ENCODE results near the gene FIBIN. TPM values are rescaled to one million over a fixed set of nuclear protein-coding genes. Genes with fewer than 3 reads are reported as not detected.

Gene FIBIN
- total RNA-seq, 2 experiments from 2014 or later = not detected

DNA sequence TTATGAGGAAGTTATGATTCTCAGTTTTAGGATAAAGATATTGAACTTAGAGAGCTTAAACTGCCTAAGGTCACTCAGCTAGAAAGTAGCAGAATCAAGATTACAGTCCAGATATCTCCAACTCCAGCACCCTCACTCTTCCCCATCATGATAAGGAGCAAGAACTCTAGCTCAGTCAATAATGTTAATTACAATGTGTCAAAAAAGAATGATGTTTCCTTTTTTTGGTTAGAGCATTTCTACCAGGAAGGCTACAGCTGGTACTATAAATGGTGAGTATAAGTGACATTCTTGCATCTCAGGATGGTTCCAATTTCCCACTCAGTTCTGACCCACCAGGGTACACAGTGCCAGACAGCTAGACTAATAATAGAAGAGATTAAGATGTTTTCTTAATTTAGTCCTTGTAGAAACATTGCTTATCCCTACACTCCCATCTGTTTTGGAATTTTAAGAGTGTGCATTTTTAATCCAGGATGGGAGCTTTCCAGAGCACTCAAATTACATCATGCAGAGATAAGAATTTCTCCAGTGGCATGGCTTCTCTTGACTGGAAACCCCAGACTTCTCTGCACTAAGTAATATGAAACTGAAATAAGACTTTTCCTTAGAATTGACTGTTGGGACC lies 25.1 kb downstream of the FIBIN start:
- Mint-ChIP-seq H3K27me3 (no peaks in the 10 kb centered on the region), H3K36me3 (ENCODE audit: low read depth) (no peaks in the 10 kb centered on the region), H3K9me3 (no peaks in the 10 kb centered on the region), H3K4me3 (no peak overlapping the region), H3K4me1 (no peaks in the 10 kb centered on the region), H3K27ac (no peak overlapping the region)
- DNase-seq = no peak
- ChIA-PET POLR2A (no interaction called here), CTCF (no interaction called here)

DNA sequence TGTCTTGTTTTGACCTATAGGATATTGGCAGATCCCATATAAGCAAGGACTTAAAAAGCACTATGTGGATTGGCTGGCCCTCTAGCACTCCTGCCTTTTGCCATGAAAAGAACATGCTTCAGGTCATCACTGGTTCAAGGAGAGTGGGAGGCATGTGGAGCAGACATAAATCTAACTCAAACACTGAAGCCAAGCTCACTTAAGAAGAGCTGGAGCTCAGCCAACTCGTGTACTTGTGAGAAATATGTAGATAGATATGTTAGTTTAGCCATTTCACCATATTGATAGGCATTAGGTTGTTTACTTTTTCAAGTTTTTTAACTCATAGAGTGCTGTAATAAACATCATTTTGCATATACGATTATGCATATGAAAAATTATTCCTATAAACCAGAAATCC lies 26.8 kb downstream of the FIBIN start:
- H3K4me1 Mint-ChIP-seq = no peaks in the 10 kb centered on the region
- DNase-seq = no peak
- H3K36me3 Mint-ChIP-seq (ENCODE audit: low read depth) = no peaks in the 10 kb centered on the region
- H3K9me3 Mint-ChIP-seq = peaks cover 5% of the 10 kb centered on the region
- POLR2A ChIA-PET = no interaction called here
- no peak overlapping the region for H3K4me3 Mint-ChIP-seq
- H3K27ac Mint-ChIP-seq = no peak overlapping the region
- CTCF ChIA-PET = no interaction called here
- H3K27me3 Mint-ChIP-seq = no peaks in the 10 kb centered on the region

DNA sequence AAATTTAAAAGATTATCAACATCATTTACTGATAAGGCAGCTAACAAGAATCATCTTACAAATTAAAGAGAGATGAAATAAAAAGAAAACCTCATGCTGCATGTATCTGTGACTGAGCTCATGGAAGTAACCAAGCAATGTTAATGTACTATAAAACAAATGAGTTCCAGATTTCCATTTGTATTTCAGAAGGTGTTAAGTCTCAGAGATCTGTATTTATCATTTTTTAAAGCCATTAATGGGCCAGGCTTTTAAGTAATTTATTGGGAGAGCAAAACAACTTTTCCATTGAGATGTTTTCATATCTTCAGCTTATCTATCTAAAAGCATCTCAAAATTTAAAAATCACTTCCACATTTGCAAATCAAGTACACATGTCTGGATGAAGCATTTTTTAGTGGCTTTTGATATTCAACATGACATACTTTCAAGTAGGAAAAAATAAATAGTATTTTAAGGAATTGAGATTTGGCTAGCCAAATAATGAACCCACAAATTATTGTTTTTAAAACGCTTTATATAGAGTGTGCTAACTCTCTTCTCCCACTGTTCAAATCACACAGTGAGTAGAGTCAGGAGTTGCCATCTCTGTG lies 28.8 kb downstream of the FIBIN start:
- no peak for DNase-seq
- H3K27me3 Mint-ChIP-seq = no peaks in the 10 kb centered on the region
- no peak overlapping the region for H3K27ac Mint-ChIP-seq
- ChIA-PET CTCF (no interaction called here), POLR2A (no interaction called here)
- H3K36me3 Mint-ChIP-seq (ENCODE audit: low read depth) = no peaks in the 10 kb centered on the region
- peaks cover 5% of the 10 kb centered on the region for H3K9me3 Mint-ChIP-seq
- H3K4me3 Mint-ChIP-seq = no peak overlapping the region
- H3K4me1 Mint-ChIP-seq = no peaks in the 10 kb centered on the region

DNA sequence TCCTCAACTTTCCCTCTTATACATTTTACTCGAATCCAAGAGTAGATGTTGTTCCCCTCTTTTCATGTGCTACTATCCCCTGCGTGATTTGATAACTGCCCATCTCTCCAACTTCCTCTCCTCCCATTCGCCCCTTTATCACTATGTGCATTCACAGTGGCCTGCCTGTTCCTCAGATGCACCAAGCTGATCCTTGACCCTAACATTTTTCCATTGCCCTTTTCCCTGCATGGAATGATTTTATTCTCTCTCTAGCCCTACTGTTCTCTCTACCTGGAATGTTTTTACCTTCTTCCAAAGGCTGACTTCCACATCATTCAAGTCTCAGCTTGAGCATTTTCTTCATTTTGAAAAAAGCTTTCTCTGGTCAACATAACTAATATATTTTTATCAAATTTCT lies 31.0 kb downstream of the FIBIN start:
- Mint-ChIP-seq H3K27me3 (no peaks in the 10 kb centered on the region), H3K9me3 (peaks cover 5% of the 10 kb centered on the region), H3K4me3 (no peak overlapping the region), H3K27ac (no peak overlapping the region), H3K4me1 (no peaks in the 10 kb centered on the region), H3K36me3 (ENCODE audit: low read depth) (no peaks in the 10 kb centered on the region)
- CTCF ChIA-PET = no interaction called here
- DNase-seq = no peak
- POLR2A ChIA-PET = no interaction called here

DNA sequence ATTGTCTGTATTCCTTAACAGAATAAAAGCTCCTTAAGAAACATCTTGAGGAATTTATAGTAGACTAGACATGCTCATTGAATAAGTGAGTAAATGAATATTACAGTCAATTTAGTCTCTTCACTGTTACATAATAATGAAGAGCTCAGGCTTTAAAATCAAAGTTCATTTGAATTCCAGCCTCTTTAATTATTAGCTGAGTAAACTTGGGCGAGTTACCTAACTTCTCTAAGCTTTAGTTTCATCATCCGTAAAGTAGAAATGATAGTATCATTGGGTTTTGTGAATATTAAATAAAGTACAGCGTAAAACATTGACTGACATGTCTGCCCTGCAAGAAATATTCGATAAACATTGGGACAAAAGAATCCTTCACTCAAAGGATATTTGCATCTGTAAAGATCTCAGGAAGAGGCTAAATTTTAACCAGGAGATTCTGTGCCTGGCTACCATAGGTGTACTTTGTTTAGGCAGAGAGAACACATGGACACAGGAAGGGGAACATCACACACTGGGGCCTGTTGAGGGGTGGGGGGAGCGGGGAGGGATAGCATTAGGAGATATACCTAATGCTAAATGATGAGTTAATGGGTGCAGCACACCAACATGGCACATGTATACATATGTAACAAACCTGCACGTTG lies 31.5 kb downstream of the FIBIN start:
- Mint-ChIP-seq H3K4me3 (no peak overlapping the region), H3K36me3 (ENCODE audit: low read depth) (no peaks in the 10 kb centered on the region), H3K27ac (no peak overlapping the region), H3K4me1 (no peaks in the 10 kb centered on the region), H3K9me3 (peaks cover 5% of the 10 kb centered on the region), H3K27me3 (no peaks in the 10 kb centered on the region)
- ChIA-PET POLR2A (no interaction called here), CTCF (no interaction called here)
- no peak for DNase-seq

DNA sequence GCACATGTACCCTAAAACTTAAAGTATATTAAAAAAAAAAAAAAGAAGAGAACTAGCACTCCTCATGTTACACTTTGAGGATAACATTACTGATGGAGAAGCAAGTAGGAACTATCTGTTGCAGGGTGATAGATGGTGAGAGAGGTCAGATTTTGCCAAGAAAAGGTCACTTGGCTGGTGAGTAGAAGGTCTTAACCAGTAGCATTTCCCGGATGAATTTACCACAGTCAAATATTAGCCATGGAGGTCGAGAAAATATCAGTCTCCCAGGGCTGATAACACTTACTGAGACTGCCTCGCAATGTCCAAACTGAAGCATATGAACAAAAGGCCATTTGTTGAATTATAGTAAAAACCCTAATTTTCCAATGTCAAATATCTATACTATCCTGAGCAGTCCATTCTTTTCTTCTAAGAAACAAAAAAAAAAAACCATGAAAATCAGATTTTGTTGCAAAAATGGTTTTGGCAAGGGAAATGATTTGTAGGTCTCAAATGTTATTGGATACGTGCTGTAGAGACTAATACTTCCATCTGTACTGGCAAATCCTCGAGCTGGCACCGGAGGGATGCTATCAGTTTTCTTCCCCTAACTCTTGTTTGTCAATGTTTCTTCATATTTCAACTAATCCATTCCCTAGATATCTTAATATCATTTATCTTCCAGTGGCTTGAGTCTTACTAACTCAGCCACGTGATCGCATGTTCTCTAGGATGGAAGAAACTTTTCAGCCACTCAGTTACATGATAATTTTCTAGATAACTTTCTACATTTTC lies 32.2 kb downstream of the FIBIN start:
- peaks cover 5% of the 10 kb centered on the region for H3K9me3 Mint-ChIP-seq

DNA sequence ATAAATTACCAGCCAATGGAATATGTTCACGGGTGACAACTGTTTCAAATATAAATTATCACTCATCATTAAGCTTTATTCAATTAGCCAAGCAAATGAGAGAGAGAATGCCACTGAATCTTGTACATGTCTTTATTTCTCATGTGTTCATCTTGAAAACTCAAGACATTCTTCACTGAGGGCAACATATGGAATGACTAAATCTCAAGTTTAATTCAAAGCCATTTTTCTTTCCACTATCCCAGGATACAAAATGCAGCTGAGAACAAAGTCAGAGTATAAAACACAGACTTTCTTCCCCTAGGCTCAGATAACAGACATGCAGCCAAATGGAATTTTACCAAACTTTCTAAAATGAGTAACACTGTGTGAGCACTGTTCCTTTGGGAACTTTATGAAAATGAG lies 34.7 kb downstream of the FIBIN start:
- H3K4me1 Mint-ChIP-seq = no peaks in the 10 kb centered on the region
- H3K27ac Mint-ChIP-seq = no peak overlapping the region
- DNase-seq = no peak
- POLR2A ChIA-PET = no interaction called here
- H3K27me3 Mint-ChIP-seq = no peaks in the 10 kb centered on the region
- H3K36me3 Mint-ChIP-seq (ENCODE audit: low read depth) = no peaks in the 10 kb centered on the region
- CTCF ChIA-PET = no interaction called here
- H3K4me3 Mint-ChIP-seq = no peak overlapping the region
- peaks cover 9% of the 10 kb centered on the region for H3K9me3 Mint-ChIP-seq

More for the DNA sequence above, 32.2 kb downstream of the FIBIN start:
- no peaks in the 10 kb centered on the region for H3K27me3 Mint-ChIP-seq
- H3K4me1 Mint-ChIP-seq = no peaks in the 10 kb centered on the region
- no peak overlapping the region for H3K27ac Mint-ChIP-seq
- ChIA-PET CTCF (no interaction called here), POLR2A (no interaction called here)
- H3K36me3 Mint-ChIP-seq (ENCODE audit: low read depth) = no peaks in the 10 kb centered on the region
- H3K4me3 Mint-ChIP-seq = no peak overlapping the region
- no peak for DNase-seq

DNA sequence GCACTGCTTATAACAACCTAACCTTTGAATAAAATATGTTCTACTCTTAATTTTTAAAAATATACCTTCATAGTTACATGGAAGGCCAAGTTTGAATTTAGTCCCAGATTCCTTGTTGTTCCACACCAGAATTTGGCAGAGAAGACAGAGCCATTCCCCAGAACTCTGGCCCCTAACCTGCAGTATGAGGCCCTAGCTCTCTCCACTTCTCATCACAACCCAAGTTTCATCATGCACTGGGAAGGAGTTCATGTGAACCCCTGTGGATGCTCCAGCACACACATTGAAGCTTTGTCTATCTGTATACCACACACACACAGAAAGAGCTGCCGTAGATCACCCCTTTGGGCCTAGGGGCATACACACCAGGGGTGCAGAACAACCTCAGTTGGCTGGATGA lies 36.1 kb downstream of the FIBIN start:
- CTCF ChIA-PET = no interaction called here

DNA sequence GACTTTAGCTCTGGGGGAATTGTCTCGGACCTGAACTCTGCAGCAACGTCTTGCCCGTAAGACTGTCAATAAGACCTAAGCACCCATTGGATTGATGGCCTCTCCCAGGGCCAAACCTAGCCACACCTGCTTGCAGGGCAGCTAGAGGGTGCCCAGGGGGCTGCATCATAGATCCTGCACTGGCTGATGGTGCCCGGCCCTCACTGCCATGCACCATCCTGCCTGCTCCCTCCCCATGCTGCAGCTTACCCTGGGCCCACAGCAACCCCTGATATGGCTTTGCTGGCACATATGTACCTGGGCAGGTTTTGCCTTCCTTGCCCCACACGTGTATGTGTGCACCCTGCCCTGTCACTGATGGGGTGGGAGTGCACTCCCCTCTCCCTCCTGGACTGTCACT lies 37.8 kb downstream of the FIBIN start:
- no peaks in the 10 kb centered on the region for H3K4me1 Mint-ChIP-seq
- H3K36me3 Mint-ChIP-seq (ENCODE audit: low read depth) = no peaks in the 10 kb centered on the region
- no peak overlapping the region for H3K27ac Mint-ChIP-seq
- H3K4me3 Mint-ChIP-seq = no peak overlapping the region
- POLR2A ChIA-PET = no interaction called here
- no peaks in the 10 kb centered on the region for H3K27me3 Mint-ChIP-seq
- DNase-seq = no peak
- CTCF ChIA-PET = no interaction called here
- H3K9me3 Mint-ChIP-seq = peaks cover 13% of the 10 kb centered on the region

More for the DNA sequence above, 36.1 kb downstream of the FIBIN start:
- no peaks in the 10 kb centered on the region for H3K27me3 Mint-ChIP-seq
- H3K36me3 Mint-ChIP-seq (ENCODE audit: low read depth) = no peaks in the 10 kb centered on the region
- no peak overlapping the region for H3K4me3 Mint-ChIP-seq
- no peak for DNase-seq
- H3K4me1 Mint-ChIP-seq = no peaks in the 10 kb centered on the region
- H3K27ac Mint-ChIP-seq = no peak overlapping the region
- peaks cover 16% of the 10 kb centered on the region for H3K9me3 Mint-ChIP-seq
- POLR2A ChIA-PET = no interaction called here

DNA sequence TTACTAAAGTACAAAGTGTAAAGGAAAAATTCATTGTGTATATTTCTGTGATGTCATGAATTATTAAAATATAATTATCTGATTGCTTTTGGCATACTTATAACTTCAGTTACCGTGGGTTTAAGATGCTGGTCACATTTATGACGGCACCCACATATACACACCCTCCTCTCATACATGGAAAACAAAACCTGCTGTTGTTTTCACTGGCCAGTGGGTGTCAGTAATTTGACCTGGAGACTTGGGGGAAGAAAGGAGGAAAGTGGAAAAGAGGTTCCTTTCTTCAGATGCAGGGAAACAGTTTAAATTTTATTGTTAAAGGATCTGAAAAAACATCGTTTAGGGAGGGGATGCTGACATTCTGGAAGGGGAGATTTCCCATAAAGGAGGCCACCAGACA lies 46.0 kb downstream of the FIBIN start:
- H3K36me3 Mint-ChIP-seq (ENCODE audit: low read depth) = no peaks in the 10 kb centered on the region
- DNase-seq = no peak
- H3K27ac Mint-ChIP-seq = no peak overlapping the region
- H3K4me3 Mint-ChIP-seq = no peak overlapping the region
- peaks cover 11% of the 10 kb centered on the region for H3K9me3 Mint-ChIP-seq
- CTCF ChIA-PET = no interaction called here
- H3K4me1 Mint-ChIP-seq = no peaks in the 10 kb centered on the region
- H3K27me3 Mint-ChIP-seq = no peaks in the 10 kb centered on the region
- POLR2A ChIA-PET = no interaction called here

DNA sequence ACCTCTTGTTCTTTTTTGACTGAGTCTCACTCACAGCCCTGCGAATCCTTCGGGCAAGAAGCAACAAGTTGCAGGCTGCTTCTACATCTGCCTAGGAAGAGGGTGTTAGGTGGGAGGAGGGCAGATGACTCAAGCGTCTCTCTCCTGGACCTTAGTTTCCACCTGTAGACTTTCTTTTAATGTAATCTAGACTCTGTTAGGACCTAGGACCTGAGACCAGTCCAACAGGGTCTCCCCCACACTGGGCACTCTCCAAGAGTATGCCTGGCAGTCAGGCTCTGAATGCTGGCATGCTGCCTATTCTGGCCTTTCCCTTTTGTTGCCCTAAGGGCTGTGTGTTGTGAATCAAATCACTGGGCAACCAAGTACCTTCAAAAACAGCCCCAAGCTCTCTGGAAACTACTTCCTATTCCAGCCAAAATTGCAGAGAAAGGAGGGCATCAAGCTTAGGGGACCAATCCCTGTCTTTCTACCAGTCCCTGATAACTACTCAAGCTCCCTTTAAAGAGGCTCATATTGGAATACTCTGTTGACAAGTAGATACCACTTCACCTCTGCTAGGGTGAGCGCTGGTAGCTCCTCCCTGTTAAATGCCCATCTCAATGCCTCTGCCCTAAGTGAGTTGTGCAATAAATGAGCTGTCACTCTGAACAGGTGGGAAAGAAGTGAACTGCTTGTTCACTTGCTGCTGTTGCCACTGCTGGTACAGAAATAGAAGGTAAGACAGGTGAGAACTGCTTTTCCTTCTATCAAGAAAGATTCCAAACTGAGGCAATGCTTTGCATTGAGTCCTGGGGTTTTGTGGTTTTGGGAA lies 46.6 kb downstream of the FIBIN start, which contains the start of gene BBOX1:
TSS of gene BBOX1 (plus strand) at position 514 of the 814 bp plus-strand sequence. CDS start 14,616 bp downstream, outside the sequence.
- Mint-ChIP-seq H3K9me3 (peaks cover 9% of the 10 kb centered on the region), H3K4me3 (no peak within 1 kb of the TSS), H3K4me1 (no peaks in the 10 kb centered on the region), H3K36me3 (ENCODE audit: low read depth) (no peaks in the 10 kb centered on the region), H3K27ac (no peak within 1 kb of the TSS), H3K27me3 (no peaks in the 10 kb centered on the region)
- no peak for DNase-seq
- ChIA-PET POLR2A (no interaction called here), CTCF (no interaction called here)

DNA sequence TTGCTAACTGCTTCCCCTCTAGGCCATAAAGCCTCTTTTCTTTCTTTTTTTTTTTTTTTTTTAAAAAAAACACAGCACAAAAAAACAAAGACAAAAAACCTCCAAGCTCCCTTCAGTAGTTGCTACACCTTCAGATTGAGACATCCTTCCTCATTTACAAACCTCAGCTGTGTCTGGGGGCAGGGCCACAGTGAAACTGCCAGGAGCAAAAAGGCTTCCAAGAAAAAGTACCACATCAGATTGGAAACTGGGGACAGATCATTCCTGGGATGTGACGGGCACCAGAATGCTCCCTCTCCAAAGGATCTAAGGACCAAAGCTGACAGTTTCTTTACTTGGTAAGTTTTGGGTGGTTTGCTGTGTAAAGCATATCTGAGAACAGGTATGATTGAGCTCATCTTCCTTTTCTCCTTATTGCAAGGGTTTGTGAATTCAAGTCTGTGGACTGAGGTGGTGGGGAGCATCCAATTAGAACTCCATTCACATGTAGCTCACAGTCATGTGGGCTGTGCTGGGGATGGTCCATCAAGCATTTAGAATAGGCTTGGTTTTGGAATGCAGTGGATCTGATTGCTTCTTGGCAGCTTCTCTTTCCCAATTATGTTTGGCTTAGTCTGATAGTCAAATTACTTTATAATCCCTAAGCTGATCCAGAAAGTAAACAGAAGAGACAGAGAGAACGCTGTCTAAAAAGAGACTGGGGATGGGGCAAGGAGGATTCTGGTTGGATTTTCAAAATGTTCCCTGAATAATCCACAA lies 47.4 kb downstream of the FIBIN start:
- H3K9me3 Mint-ChIP-seq = peaks cover 9% of the 10 kb centered on the region
- no peaks in the 10 kb centered on the region for H3K27me3 Mint-ChIP-seq
- DNase-seq = no peak
- ChIA-PET CTCF (no interaction called here), POLR2A (no interaction called here)
- H3K27ac Mint-ChIP-seq = no peak overlapping the region
- H3K4me3 Mint-ChIP-seq = no peak overlapping the region
- H3K36me3 Mint-ChIP-seq (ENCODE audit: low read depth) = no peaks in the 10 kb centered on the region
- no peaks in the 10 kb centered on the region for H3K4me1 Mint-ChIP-seq
